Spleen (tissue), 11 donors: ENCODE data around the gene COA1. TPM values are rescaled to one million over a fixed set of nuclear protein-coding genes. Genes with fewer than 3 reads are reported as not detected.
A peak's percentile ranks its signal among the peaks of the same experiment; 100 is the strongest.
"Not testable (repeated sequence)": the region's sequence is repeated elsewhere in the genome, so short reads cannot be mapped to it uniquely, and the experiment has no call there.

Experiments used
- DNase-seq: peaks from one replicate; pipeline ENCODE4 v3.0.0-alpha.2; 2020
- H3K27ac ChIP-seq, 8 donors: fragments of 200-600 bp; sonication (generic) in 7 of 8; 1 replicate in 4 of 8; 2 replicates in 4 of 8; pipeline versions ENCODE4 v1.5.0 to v1.8.0; 2016 to 2021; ENCODE audit warnings: inconsistent platforms in 4 of 8, mild to moderate bottlenecking in 4 of 8, moderate library complexity in 1 of 8
- H3K27me3 ChIP-seq, 7 donors: fragments of 200-600 bp; sonication (generic) in 6 of 7; replicated peaks in 1 of 7; 1 replicate in 4 of 7; 2 replicates in 3 of 7; pipeline versions ENCODE4 v1.5.0 to v1.8.0; 2016 to 2021; ENCODE audit warnings: inconsistent platforms in 3 of 7, mild to moderate bottlenecking in 1 of 7
- H3K36me3 ChIP-seq, 6 donors: fragments of 200-600 bp; sonication (generic) in 5 of 6; 1 replicate in 4 of 6; 2 replicates in 2 of 6; pipeline versions ENCODE4 v1.5.0 to v1.8.0; 2016 to 2021; ENCODE audit warnings: inconsistent platforms in 2 of 6
- H3K4me1 ChIP-seq, 6 donors: fragments of 200-600 bp; sonication (generic) in 5 of 6; 1 replicate in 3 of 6; 2 replicates in 3 of 6; pipeline versions ENCODE4 v1.5.0 to v1.8.0; 2016 to 2021; ENCODE audit warnings: inconsistent platforms in 3 of 6
- H3K4me3 ChIP-seq, 8 donors: fragments of 200-600 bp; sonication (generic) in 7 of 8; 1 replicate in 4 of 8; 2 replicates in 4 of 8; pipeline versions ENCODE4 v1.5.0 to v1.8.0; 2016 to 2021; ENCODE audit warnings: inconsistent platforms in 4 of 8, mild to moderate bottlenecking in 4 of 8, moderate library complexity in 2 of 8
- H3K9me3 ChIP-seq, 8 donors: fragments of 200-600 bp; sonication (generic) in 7 of 8; 1 replicate in 4 of 8; 2 replicates in 4 of 8; pipeline versions ENCODE4 v1.5.0 to v1.8.0; 2016 to 2021; ENCODE audit warnings: inconsistent platforms in 4 of 8
- CTCF ChIP-seq, 11 experiments: fragments of 200-600 bp in 7 of 11; fragments of 450-650 bp in 4 of 11; sonication (generic) in 4 of 11; IDR thresholded peaks in 8 of 11; conservative IDR thresholded peaks in 3 of 11; 1 replicate in 7 of 11; 2 replicates in 4 of 11; pipeline versions ENCODE4 v1.4.0 to v1.8.0; 2016 to 2021; ENCODE audit warnings: antibody characterized with exemption in 11 of 11, inconsistent platforms in 4 of 11, mild to moderate bottlenecking in 1 of 11
- POLR2A ChIP-seq, 3 donors: fragments of 450-650 bp; IDR thresholded peaks; one replicate each; pipeline ENCODE4 v1.5.1; 2017; ENCODE audit warnings: antibody characterized with exemption in 3 of 3, mild to moderate bottlenecking in 1 of 3
- POLR2AphosphoS5 ChIP-seq, 3 donors: sonication (generic); formaldehyde crosslinking; IDR thresholded peaks; one replicate each; pipeline ENCODE4 v1.5.1; 2017; ENCODE audit warnings: antibody characterized with exemption in 3 of 3
- WGBS, 5 donors: extraction: QIAGEN DNeasy Blood & Tissue Kit in 3 of 5; methylation state at CpG; one replicate each; pipeline versions ENCODE4 v1.1.5 to v1.1.7; 2013 to 2018; 5-methylcytosine and 5-hydroxymethylcytosine counted together
- intact Hi-C: fragments of 100-400 bp; cut with DNase I; formaldehyde crosslinking; loops from one replicate; pipeline ENCODE4 v1.15.0; 2023; ENCODE audit warnings: low total_unique reads
- polyA plus RNA-seq, 3 donors: library from polyadenylated mRNA; stranded (reverse); fragments of 200-250 nt; gene quantifications; one replicate each; pipeline ENCODE4 v1.2.1, GENCODE V29; 2013
- total RNA-seq, 7 donors: library from RNA; depleted of rRNA in 3 of 7; stranded (reverse); fragments of >200 nt in 3 of 7; fragmentation: NEBNext Ultra II Directional in 4 of 7; extraction: Animal tissue kit (Norgen Biotek cat#: 25700) in 4 of 7; gene quantifications; one replicate each; pipeline versions ENCODE4 v1.1.0 to v1.2.1, GENCODE V29; 2016 to 2021
- donor health status: healthy with polysubstance abuse.
- donor health status: DM: no; HTN: no; CAD: no; lungs with moderate emphysema.
- donor health status: DM: no; HTN: no; CAD: no.
- donor health status: Bipolar disorder and iron deficiency.
- donor health status: healthy.
- donor health status: DM: no; HTN: no; CAD: no.
- donor health status: DM: yes; HTN: yes; CAD: no.

COA1 gene
- total and polyA plus RNA-seq, 10 donors = 48.3 to 102 (median 67.2) TPM

- H3K9me3 ChIP-seq, intact Hi-C loops, H3K4me3 ChIP-seq, DNase-seq, H3K27me3 ChIP-seq: not testable (repeated sequence)
- peak in 1 of 3 donors; percentile 37 for TF ChIP-seq POLR2AphosphoS5 (IDR thresholded peaks at IDR 0.05)
- peaks cover 0 to 100% (median 42%) of the 10 kb centered on the region in 6 donors for H3K36me3 ChIP-seq
- H3K4me1 ChIP-seq = peaks cover 37 to 100% (median 67%) of the 10 kb centered on the region in 6 donors
- peak overlapping the region in 3 of 8 donors; percentile 55 to 83 (median 58) for H3K27ac ChIP-seq
- WGBS, 5 donors = 91 to 99% (median 95%) methylated on average over 3 of the region's 3 CpGs
Measured at GRCh38 chr7:43627798-43628197, 101.5 kb downstream of the COA1 start.

- TF ChIP-seq CTCF (IDR thresholded peaks at IDR 0.05 in 8 of 11, conservative IDR thresholded peaks at IDR 0.05 in 3 of 11) (no peak), POLR2AphosphoS5 (IDR thresholded peaks at IDR 0.05) (no peak)
- intact Hi-C loops = no loop called here
- H3K9me3 ChIP-seq = no peaks in the 10 kb centered on the region
- no peaks in the 10 kb centered on the region for H3K27me3 ChIP-seq
- WGBS, 5 donors = 85 to 92% (median 90%) methylated on average over 2 of the region's 2 CpGs
- peak overlapping the region in 7 of 8 donors; percentile 47 to 83 (median 63) for H3K27ac ChIP-seq
- peaks cover 41 to 100% (median 70%) of the 10 kb centered on the region in 6 donors for H3K4me1 ChIP-seq
- no peak for DNase-seq
- H3K4me3 ChIP-seq = no peak overlapping the region
- peaks cover 0 to 99% (median 35%) of the 10 kb centered on the region in 6 donors for H3K36me3 ChIP-seq
Measured at GRCh38 chr7:43626695-43627094, 102.6 kb downstream of the COA1 start.

GRCh38 chr7:43625980-43626379, 103.3 kb downstream of the COA1 start:
- H3K36me3 ChIP-seq = peaks cover 0 to 99% (median 37%) of the 10 kb centered on the region in 6 donors
- peaks cover 45 to 100% (median 70%) of the 10 kb centered on the region in 6 donors for H3K4me1 ChIP-seq
- intact Hi-C loops = no loop called here
- H3K4me3 ChIP-seq = peak overlapping the region in 1 of 8 donors; percentile 28
- 57 to 70% (median 69%) methylated on average over 4 of the region's 4 CpGs for WGBS, 5 donors
- TF ChIP-seq POLR2A (IDR thresholded peaks at IDR 0.05) = no peak
- TF ChIP-seq POLR2AphosphoS5 (IDR thresholded peaks at IDR 0.05) = peak in 1 of 3 donors; percentile 59
- no peaks in the 10 kb centered on the region for H3K9me3 ChIP-seq
- no peaks in the 10 kb centered on the region for H3K27me3 ChIP-seq
- DNase-seq = no peak
- peak overlapping the region; percentile 1 to 83 (median 60) for H3K27ac ChIP-seq

GRCh38 chr7:43625453-43625852, 103.9 kb downstream of the COA1 start:
- Histone ChIP-seq H3K36me3 (peaks cover 0 to 99% (median 39%) of the 10 kb centered on the region in 6 donors), H3K9me3 (no peaks in the 10 kb centered on the region), H3K4me1 (peaks cover 45 to 100% (median 70%) of the 10 kb centered on the region in 6 donors), H3K27me3 (no peaks in the 10 kb centered on the region), H3K27ac (peak overlapping the region; percentile 1 to 83 (median 60)), H3K4me3 (peak overlapping the region in 1 of 8 donors; percentile 28)
- no peak for DNase-seq
- TF ChIP-seq CTCF (IDR thresholded peaks at IDR 0.05 in 8 of 11, conservative IDR thresholded peaks at IDR 0.05 in 3 of 11) = no peak
- peak in 1 of 3 donors; percentile 83 for TF ChIP-seq POLR2AphosphoS5 (IDR thresholded peaks at IDR 0.05)
- intact Hi-C loops = no loop called here

- DNase-seq = no peak
Measured at GRCh38 chr7:43624156-43624555, 105.2 kb downstream of the COA1 start.

More at GRCh38 chr7:43624156-43624555, 105.2 kb downstream of the COA1 start:
- TF ChIP-seq POLR2AphosphoS5 (IDR thresholded peaks at IDR 0.05) (no peak), CTCF (IDR thresholded peaks at IDR 0.05 in 8 of 11, conservative IDR thresholded peaks at IDR 0.05 in 3 of 11) (no peak)
- H3K4me1 ChIP-seq = peaks cover 45 to 100% (median 72%) of the 10 kb centered on the region in 6 donors
- no peak overlapping the region for H3K4me3 ChIP-seq
- no peaks in the 10 kb centered on the region for H3K9me3 ChIP-seq
- intact Hi-C loops = no loop called here
- H3K36me3 ChIP-seq = peaks cover 0 to 99% (median 40%) of the 10 kb centered on the region in 6 donors
- WGBS, 5 donors = 70 to 84% (median 72%) methylated on average over 2 of the region's 2 CpGs
- H3K27me3 ChIP-seq = no peaks in the 10 kb centered on the region
- peak overlapping the region in 7 of 8 donors; percentile 1 to 83 (median 58) for H3K27ac ChIP-seq
